ENCODE measurements around the gene ZNF468.

The ZNF468 gene

DNA sequence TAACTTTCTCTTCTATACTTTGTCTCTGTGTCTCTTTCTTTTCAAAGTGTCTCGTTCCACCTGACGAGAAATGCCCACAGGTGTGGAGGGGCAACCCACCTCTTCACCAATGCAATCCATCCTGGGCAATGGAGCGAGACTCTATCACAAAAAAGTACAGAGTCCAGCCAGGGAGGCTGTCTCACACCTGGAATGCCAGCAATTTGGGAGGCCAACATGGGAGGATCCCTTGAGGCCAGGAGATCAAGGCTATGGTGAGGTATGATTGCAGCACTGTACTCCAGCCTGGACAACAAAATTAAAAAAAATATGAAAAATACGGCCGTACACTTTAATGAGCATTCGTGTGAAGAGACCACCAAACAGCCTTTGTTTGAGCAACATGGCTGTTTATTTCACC, 68.0 kb downstream of the ZNF468 start:
- FAIRE-seq = no peak
- TF ChIP-seq POLR2AphosphoS5 (IDR thresholded peaks at IDR 0.05; ENCODE audit: low read depth, low read length) (no peak), TAF1 (IDR thresholded peaks at IDR 0.05; ENCODE audit: borderline replicate concordance, low read depth, low read length) (no peak), POLR2A (IDR thresholded peaks at IDR 0.05; ENCODE audit: low read depth, low read length) (no peak)
- no peak for DNase-seq (ENCODE audit: insufficient read length)
